Measurements from ENCODE around the gene APEX2. TPM values are rescaled to one million over a fixed set of nuclear protein-coding genes. Genes with fewer than 3 reads are reported as not detected.
"Not testable (repeated sequence)": the region's sequence is repeated elsewhere in the genome, so short reads cannot be mapped to it uniquely, and the experiment has no call there.

APEX2 gene
- total and polyA plus RNA-seq, 2 donors = 4.9 to 11.4 TPM

GRCh38 chrX:55030271-55031205 is 30.4 kb downstream of the APEX2 start, which contains the start of gene ALAS2:
Gene ALAS2 (minus strand): TSS chrX:55030977. CDS start chrX:55026000, 4,977 bp downstream.
- H3K36me3 ChIP-seq (ENCODE audit: insufficient read depth) = no peaks in the 10 kb centered on the region
- no peaks in the 10 kb centered on the region for H3K4me1 ChIP-seq (ENCODE audit: insufficient read depth)
- WGBS = 59% methylated on average over 7 of the region's 7 CpGs
- H3K4me3 ChIP-seq (ENCODE audit: low read depth, low read length) = no peak within 1 kb of the TSS
- no peak within 1 kb of the TSS for H3K27ac ChIP-seq (ENCODE audit: low read depth)
- DNase-seq (ENCODE audit: extremely low spot score) = no peak

GRCh38 chrX:55033429-55033828 is 33.3 kb downstream of the APEX2 start:
- WGBS = 86% methylated on average over 2 of the region's 2 CpGs
- H3K4me1 ChIP-seq (ENCODE audit: insufficient read depth) = no peaks in the 10 kb centered on the region
- H3K36me3 ChIP-seq (ENCODE audit: insufficient read depth) = no peaks in the 10 kb centered on the region
- DNase-seq (ENCODE audit: extremely low spot score) = no peak
- no peak overlapping the region for H3K4me3 ChIP-seq (ENCODE audit: low read depth, low read length)
- H3K27ac ChIP-seq (ENCODE audit: low read depth) = no peak overlapping the region

GRCh38 chrX:55039471-55039870 is 39.3 kb downstream of the APEX2 start:
- no peak overlapping the region for H3K27ac ChIP-seq (ENCODE audit: low read depth)
- 73% methylated on average over 3 of the region's 3 CpGs for WGBS
- H3K4me1 ChIP-seq (ENCODE audit: insufficient read depth) = no peaks in the 10 kb centered on the region
- no peaks in the 10 kb centered on the region for H3K36me3 ChIP-seq (ENCODE audit: insufficient read depth)
- no peak overlapping the region for H3K4me3 ChIP-seq (ENCODE audit: low read depth, low read length)
- DNase-seq (ENCODE audit: extremely low spot score) = no peak

- DNase-seq (ENCODE audit: extremely low spot score) = no peak
Measured at GRCh38 chrX:55041514-55041913, 41.4 kb downstream of the APEX2 start.

GRCh38 chrX:55050599-55050998 is 50.4 kb downstream of the APEX2 start:
- H3K4me3 ChIP-seq (ENCODE audit: low read depth, low read length); H3K4me1 ChIP-seq (ENCODE audit: insufficient read depth); DNase-seq (ENCODE audit: extremely low spot score); H3K36me3 ChIP-seq (ENCODE audit: insufficient read depth); H3K27ac ChIP-seq (ENCODE audit: low read depth): not testable (repeated sequence)
- 81% methylated on average over 2 of the region's 2 CpGs for WGBS

More at GRCh38 chrX:55041514-55041913, 41.4 kb downstream of the APEX2 start:
- Histone ChIP-seq H3K4me1 (ENCODE audit: insufficient read depth) (no peaks in the 10 kb centered on the region), H3K4me3 (ENCODE audit: low read depth, low read length) (no peak overlapping the region), H3K36me3 (ENCODE audit: insufficient read depth) (no peaks in the 10 kb centered on the region), H3K27ac (ENCODE audit: low read depth) (no peak overlapping the region)
- WGBS = 95% methylated on average over 6 of the region's 6 CpGs

DNA sequence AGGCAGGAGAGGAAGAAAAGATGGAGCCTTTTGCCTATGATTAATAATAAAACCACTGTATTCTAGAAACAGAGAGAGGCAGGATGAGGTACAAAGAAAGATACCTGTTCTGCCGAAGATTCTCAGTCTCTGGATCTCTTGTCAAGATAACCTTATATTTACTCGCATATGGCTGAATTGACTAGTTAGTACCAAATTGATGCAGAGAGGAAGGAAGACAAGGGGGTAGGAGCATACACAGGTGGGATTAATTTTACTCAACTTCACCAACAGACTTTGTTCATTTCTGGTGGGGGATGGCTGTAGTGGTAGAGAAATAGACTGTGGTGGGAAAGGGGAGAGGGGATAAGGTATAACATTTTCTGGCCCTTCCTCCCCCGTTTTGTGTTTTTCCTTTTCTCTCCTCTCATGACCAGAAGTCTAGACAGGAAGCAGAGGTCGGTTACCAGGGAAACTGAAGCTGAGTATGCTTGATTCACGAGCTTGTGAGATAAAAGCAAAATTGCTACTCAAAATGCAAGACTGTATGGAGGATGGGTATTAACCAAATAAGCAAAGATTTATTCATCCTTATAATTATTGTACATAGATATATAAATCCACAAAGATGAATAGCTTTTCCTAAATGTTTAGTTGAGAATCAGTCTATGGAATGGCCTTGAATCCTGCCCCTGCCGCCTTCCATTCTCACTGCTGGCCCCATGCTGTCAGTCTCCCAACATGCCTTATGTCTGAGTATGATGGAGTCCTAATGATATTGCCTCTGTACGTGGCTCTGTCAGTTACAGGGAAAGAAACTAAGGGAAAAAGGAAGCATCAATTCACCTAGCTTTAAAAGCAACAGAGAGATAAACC is 56.9 kb downstream of the APEX2 start:
- no peak for DNase-seq (ENCODE audit: extremely low spot score)
- WGBS = 13% methylated on average over 7 of the region's 7 CpGs
- H3K36me3 ChIP-seq (ENCODE audit: insufficient read depth) = no peaks in the 10 kb centered on the region

DNA sequence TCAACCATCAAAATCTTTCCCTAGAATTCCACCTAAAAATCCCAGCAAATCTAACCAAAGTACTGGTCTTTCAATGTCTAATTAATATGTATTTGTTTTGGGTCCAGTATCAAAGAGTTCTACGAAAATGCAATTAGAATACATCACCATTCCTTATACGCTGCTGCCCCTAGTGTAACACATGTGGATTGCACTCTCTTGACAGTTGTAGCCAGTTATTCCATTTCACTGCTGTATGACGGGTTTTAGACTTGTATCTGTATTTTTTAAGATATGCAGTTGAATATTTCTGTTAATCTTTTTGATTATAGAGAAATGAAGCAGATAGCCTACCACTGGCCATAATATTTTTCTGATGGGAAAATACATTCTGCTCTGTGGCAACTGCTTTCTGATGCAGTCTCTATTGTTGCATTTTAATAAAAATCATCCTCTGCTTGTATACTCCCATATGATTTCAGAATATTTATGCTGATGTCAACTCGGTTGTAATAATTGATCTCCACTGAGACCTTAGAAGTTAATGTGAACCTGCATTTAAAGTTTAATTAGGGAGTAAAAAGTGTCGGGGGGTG is 57.6 kb downstream of the APEX2 start:
- 21% methylated on average over 5 of the region's 5 CpGs for whole genome bisulfite sequencing
- H3K27ac ChIP-seq (ENCODE audit: low read depth) = no peak overlapping the region
- H3K4me3 ChIP-seq (ENCODE audit: low read depth, low read length) = no peak overlapping the region
- no peak for DNase-seq (ENCODE audit: extremely low spot score)
- H3K4me1 ChIP-seq (ENCODE audit: insufficient read depth) = no peaks in the 10 kb centered on the region
- no peaks in the 10 kb centered on the region for H3K36me3 ChIP-seq (ENCODE audit: insufficient read depth)

More for the DNA sequence above, 56.9 kb downstream of the APEX2 start:
- Histone ChIP-seq H3K27ac (ENCODE audit: low read depth) (no peak overlapping the region), H3K4me3 (ENCODE audit: low read depth, low read length) (no peak overlapping the region), H3K4me1 (ENCODE audit: insufficient read depth) (no peaks in the 10 kb centered on the region)

Other genes with a start within 250 kb of the APEX2 start
- 0.05 TPM for gene ITIH6, start 202.1 kb upstream of the APEX2 start, total RNA-seq
- 0.01 TPM for gene ITIH6, start 202.1 kb upstream of the APEX2 start, polyA plus RNA-seq
- 339 TPM for gene MAGED2, start 192.6 kb upstream of the APEX2 start, total RNA-seq
- 180 TPM for gene MAGED2, start 192.6 kb upstream of the APEX2 start, polyA plus RNA-seq
- 56.3 TPM for gene TRO, start 79.5 kb upstream of the APEX2 start, total RNA-seq
- gene TRO, start 79.5 kb upstream of the APEX2 start, polyA plus RNA-seq = 7.2 TPM
- 0.16 TPM for gene PFKFB1, start 6.2 kb upstream of the APEX2 start, total RNA-seq
- gene PFKFB1, start 6.2 kb upstream of the APEX2 start, polyA plus RNA-seq = 0.23 TPM
- gene ALAS2, start 30.6 kb downstream of the APEX2 start, total RNA-seq = 46.9 TPM
- gene ALAS2, start 30.6 kb downstream of the APEX2 start, polyA plus RNA-seq = not detected
- gene PAGE2B, start 74.7 kb downstream of the APEX2 start, total RNA-seq = not detected
- not detected for gene PAGE2B, start 74.7 kb downstream of the APEX2 start, polyA plus RNA-seq
- gene PAGE2, start 88.7 kb downstream of the APEX2 start, total RNA-seq = not detected
- not detected for gene PAGE2, start 88.7 kb downstream of the APEX2 start, polyA plus RNA-seq
- gene PAGE5, start 220.0 kb downstream of the APEX2 start, total RNA-seq = not detected
- gene PAGE5, start 220.0 kb downstream of the APEX2 start, polyA plus RNA-seq = not detected

All from urinary bladder (tissue), 4 donors.